CD4-positive, alpha-beta T cell treated with Interferon gamma for 1 hour (primary cell): ENCODE results near the gene NPSR1.

Experiments used
- DNase-seq: peaks from one replicate; pipeline ENCODE4 v3.0.0-alpha.2; 2020

NPSR1 gene

DNA sequence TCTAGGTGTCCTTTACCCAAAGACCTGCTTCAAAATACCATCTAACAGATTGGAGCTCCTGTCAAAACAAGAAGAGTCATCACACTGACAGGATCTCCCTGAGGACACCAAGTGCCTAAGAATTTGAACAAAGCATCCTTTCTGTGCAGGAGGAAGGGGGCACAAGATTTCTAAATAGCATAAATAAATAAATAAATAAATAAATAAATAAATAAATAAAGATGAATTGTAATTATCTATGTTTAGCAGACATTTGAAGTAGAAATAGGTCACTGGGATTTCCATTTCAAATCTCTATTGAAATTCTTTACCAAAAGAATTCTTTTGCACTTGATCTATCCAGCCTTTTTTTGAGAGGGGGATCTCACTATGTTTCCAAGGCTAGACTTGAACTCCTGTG lies 65.3 kb downstream of the NPSR1 start:
- DNase-seq, result no peak

- DNase-seq, result no peak
Observed at GRCh38 chr7:34723866-34724490, 66.0 kb downstream of the NPSR1 start.

- no peak for DNase-seq
Observed at GRCh38 chr7:34726221-34726620, 68.2 kb downstream of the NPSR1 start.

DNA sequence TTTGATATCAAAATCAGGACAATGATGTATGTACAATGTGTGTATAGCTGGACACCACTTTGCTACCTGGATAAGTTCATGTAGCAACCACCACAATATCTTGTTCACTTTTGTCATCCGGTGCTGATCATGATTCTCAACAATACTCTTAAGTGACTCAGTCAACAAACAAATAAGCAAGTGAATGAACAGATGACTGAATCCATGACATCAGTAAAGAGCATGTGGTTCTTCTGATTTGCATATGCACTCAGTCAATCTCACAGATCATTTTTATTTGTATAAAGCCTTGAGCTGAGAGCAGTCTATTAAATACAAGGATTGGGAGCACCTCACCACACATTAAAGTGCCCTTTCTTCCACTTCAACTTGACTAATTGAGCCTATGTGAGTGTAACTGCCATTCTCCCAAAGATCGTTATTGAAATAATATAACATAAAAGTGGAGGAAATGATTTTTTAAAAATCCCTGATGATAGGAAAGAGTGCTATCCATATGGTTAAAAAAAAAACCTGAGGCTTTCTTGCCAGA lies 69.5 kb downstream of the NPSR1 start:
- no peak for DNase-seq

DNA sequence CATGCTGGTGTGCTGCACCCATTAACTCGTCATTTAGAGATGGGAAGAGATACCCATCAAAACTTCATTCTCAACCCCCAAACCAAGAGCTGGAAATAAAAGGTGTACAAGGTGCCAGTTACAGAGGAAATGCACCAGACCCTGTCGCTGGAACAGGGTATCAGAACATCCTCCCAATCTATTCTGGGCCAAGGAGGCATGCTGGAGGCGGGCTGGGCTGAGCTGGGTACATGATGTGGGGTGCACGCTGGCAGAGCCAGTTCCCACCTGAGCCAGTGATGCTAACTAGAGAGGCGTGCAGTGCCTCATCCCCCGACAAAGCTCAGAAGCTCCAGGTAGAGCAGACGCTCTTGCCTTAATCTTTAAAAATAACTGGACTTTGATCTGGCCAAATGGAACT lies 70.1 kb downstream of the NPSR1 start:
- DNase-seq, result no peak

DNA sequence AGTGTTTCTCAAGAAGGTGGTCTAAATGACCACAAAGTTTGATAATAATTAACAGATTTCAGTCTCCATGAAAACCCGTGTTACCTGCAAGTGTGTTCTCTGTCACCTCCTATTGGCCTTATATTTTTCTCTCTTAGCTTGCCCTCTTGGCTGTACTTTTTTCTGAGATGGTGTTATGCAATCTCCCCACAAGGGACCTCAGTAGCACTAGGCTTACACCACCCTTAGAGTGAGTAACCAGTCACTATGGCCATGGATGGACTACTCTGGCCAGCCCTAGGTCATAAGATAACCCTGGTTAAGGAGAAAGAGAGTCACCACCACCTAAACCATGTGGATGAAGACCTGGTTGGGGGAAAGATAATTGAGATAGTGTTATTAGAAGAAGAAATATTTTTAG lies 76.8 kb downstream of the NPSR1 start:
- DNase-seq, result no peak

DNA sequence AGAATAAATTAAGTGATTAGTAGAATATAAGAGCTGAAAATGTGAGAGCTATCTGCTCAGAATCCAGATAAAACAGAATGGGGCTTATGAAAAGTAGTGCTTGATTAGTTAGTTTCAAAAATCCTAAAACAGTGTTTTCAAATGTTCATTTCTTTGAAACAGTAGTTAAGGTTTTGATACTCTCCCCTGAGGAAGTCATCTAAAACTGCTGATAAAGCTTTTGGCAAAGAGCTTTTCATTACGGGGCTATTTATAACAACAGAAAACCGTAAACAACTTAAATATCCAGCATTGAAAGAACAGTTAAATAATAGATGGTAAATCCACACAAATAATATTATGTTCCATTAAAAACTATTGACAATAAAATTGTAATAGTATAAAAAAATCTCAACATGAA lies 77.5 kb downstream of the NPSR1 start:
- DNase-seq, result no peak

DNA sequence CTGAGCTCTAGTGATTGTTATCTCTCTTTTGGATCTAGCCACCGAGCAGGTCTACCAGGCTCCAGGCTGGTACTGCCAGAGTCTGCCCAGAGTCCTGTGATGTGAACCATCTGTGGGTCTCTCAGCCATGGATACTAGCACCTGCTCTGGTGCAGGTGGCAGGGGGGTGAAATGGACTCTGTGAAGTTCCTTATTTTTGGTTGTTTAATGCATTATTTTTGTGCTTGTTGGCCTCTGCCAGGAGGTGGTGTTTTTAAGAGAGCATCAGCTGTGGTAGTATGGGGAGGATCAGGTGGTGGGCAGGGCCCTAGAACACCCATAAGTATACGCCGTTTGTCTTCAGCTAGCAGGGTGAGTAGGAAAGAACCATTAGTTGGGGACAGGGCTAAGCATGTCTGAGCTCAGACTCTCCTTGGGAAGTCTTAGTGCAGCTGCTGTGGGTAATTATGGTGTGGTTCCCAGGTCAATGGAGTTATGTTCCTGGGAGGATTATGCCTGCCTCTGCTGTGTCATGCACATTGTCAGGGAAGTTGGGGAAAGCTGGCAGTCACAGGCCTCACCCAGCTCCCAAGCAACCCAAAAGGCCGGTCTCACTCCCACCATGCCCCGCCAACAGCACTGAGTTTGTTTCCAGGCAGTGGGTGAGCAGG lies 81.8 kb downstream of the NPSR1 start:
- no peak for DNase-seq

DNA sequence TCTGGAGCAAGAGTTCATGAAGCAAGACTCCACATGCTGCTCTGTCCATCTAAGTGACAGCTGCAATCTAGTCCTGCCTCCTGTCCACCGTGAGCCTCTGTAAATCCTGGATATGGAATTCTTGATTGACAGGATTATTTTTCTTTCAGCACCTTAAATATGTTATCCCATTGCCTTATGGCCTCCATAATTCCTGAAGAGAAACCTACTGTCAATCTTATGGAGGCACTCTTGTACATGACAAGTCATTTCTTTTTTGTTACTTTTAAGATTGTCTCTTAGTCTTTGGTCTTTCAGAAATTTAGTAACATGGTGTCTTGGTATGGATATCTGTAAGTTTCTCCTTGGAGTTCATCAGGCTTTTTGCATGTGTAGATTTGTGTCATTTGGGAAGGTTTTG lies 82.8 kb downstream of the NPSR1 start:
- no peak for DNase-seq

- no peak for DNase-seq
Observed at GRCh38 chr7:34747176-34747781, 89.3 kb downstream of the NPSR1 start.

- no peak for DNase-seq
Observed at GRCh38 chr7:34747867-34748727, 90.1 kb downstream of the NPSR1 start.

- DNase-seq, result no peak
Observed at GRCh38 chr7:34748728-34749089, 90.7 kb downstream of the NPSR1 start.

DNA sequence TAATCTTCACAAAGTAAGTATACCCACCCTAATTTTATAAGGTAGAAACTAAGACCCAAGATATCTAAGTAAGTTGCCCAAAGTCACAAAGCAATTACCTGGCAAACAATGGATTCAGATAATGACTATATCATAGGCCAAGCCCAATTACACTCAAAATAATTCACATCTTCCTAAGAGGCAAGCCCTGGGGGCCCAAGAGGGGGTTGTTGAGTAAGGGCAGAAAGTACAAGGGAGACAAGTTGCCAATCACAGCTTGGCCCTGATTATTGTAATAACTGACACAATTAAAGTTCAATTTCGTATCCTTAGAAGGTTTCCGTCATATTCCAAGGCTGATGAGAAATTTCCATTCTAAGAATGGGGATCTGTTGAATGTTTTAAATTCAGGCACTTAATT lies 91.4 kb downstream of the NPSR1 start:
- DNase-seq, result no peak

- DNase-seq, result no peak
Observed at GRCh38 chr7:34750209-34750608, 92.2 kb downstream of the NPSR1 start.

- DNase-seq, result no peak
Observed at GRCh38 chr7:34750636-34751035, 92.6 kb downstream of the NPSR1 start.

GRCh38 chr7:34751725-34752643 lies 94.0 kb downstream of the NPSR1 start:
- DNase-seq, result no peak

DNA sequence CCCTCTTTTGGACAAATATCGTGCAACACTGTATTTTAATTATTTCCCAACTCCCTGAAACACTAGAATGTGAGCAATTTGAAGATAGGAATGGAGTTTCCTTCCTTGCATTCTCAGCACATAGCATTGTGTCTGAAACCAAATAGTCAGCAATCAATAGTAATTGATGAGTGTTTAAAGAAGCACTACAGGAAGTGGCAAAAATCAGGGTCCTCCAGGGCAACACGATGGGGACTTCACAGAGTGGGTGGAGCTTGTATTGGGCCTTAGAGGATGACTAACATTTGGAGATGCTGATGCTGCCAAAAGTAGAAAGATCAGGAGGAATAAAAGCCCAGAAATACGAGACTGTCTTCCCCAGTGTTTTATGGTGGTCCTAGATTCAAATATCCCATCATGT lies 94.9 kb downstream of the NPSR1 start:
- DNase-seq, result no peak

DNA sequence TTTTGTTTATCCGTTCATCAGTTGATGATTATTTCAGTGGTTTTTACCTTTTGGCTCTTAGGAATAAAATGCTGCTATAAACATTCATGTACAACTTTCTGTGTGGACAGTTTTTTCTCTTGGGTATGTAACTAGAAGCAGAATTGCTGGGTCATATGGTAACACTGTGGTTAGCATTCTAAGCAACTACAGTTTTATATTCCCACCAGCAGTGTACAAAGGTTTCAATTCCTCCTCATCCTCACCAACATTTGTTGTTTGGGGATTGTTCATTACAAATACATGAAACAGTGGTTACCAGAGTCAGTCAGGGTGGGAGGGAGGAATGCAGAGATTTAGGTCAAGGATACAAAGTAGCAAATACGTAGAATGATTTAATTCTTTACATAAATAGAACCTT lies 97.0 kb downstream of the NPSR1 start:
- no peak for DNase-seq

- no peak for DNase-seq
Observed at GRCh38 chr7:34756025-34756437, 98.0 kb downstream of the NPSR1 start.

DNA sequence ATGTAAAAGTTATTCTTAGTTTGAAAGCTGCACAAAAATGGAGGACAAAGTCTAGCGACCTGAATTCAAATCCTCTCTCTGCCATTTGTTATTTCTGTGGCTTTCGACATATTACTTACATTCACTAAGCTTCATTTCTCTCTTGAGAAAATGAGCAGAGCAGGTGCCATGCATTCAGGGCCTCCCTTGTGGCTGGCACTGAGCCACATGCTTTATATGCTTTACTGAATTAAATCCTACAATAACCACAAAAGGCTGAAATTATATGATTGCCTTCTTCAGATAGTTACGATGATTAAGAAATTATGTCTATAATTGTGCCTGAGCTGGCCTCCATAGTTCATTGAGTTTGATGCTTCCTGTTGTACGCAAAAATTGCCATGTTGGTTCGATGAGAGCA lies 98.7 kb downstream of the NPSR1 start:
- DNase-seq, result no peak

- no peak for DNase-seq
Observed at GRCh38 chr7:34757570-34758110, 99.6 kb downstream of the NPSR1 start.

GRCh38 chr7:34758111-34758601 lies 100.1 kb downstream of the NPSR1 start:
- DNase-seq, result no peak
